ENCODE results near the gene ASIC1. TPM values are rescaled to one million over a fixed set of nuclear protein-coding genes. Genes with fewer than 3 reads are reported as not detected.

ASIC1 gene
- total RNA-seq, 1 experiment from 2014 or later: 3.3 TPM

DNA sequence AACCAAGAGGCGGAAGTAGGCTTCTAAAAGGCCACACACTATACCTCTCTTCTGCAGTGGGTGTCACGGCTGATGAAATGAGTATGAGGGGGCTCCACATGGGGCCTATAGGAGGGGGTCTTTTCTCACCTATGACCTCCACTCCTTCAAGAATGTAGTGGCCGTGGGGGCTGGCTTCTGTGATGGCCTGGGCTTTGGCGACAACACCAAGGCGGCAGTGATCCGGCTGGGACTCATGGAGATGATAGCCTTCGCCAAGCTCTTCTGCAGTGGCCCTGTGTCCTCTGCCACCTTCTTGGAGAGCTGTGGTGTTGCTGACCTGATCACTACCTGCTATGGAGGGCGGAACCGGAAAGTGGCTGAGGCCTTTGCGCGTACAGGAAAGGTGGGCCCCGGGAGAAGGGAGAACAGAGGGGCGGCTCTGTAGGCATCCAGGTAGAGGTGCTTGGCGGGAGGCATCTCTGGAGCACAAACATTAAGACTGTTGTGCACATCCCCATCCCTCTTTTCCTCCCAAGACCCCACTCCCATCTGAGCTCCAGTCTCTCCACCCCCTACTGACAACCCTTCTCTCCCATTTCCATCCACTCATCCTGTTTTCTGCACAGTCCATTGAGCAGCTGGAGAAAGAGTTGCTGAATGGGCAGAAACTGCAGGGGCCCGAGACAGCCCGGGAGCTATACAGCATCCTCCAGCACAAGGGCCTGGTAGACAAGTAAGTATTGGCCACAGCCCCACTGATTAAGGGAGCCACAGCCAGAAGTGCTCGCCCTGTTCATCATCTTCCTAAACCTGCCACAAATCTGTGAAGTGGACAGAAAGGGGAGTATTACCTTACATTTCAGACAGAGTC is 50.2 kb downstream of the ASIC1 start:
- DNase-seq (ENCODE audit: low spot score): no peak

DNA sequence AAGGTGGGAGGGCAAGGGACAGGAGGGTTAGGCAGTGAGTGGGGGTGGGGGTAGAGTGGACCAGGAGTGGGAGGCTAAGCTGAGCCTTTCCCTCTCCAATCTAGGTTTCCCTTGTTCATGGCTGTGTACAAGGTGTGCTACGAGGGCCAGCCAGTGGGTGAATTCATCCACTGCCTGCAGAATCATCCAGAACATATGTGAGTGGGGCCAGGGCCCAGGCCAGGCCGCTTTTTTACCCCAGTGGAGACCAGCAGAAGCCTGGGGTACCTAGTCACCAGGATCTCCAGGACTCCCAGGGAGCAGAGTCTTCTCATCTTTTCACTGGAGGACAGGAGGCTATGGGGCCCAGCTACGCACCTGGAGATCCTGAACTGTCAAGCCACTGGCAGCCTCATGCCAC is 51.9 kb downstream of the ASIC1 start:
- no peak for DNase-seq (ENCODE audit: low spot score)

DNA sequence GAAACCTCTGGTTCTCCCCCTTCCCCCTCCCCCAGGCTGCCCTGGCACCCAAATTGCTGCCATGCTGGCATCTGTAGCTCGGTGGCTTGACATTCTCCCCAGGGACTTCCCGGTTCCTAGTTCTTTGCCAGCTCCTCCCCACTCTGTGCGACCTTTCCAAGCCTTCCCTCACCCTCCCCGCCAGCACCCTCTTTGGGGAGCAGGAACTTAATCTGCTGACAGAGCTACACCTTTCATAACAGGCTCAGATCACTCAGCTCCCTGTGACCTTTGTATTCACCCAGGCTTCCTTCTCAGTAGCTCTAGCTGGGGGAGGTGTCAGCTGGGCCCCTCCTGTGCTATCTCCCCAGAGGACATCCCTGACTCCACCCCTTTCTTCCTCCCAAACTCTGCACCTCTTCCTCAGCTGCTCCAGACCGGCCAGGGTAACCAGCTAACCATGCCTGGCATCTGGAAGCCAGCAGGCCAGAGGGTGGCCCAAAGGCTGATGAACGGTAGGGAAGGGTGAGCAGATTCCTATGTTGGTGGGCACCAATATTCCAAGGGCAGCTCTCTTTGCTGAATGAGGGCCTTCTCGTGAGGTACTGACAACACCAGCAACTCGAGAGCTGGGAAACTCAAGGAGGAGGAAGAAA is 52.8 kb downstream of the ASIC1 start:
- peak; percentile 44 for DNase-seq (ENCODE audit: low spot score)

DNA sequence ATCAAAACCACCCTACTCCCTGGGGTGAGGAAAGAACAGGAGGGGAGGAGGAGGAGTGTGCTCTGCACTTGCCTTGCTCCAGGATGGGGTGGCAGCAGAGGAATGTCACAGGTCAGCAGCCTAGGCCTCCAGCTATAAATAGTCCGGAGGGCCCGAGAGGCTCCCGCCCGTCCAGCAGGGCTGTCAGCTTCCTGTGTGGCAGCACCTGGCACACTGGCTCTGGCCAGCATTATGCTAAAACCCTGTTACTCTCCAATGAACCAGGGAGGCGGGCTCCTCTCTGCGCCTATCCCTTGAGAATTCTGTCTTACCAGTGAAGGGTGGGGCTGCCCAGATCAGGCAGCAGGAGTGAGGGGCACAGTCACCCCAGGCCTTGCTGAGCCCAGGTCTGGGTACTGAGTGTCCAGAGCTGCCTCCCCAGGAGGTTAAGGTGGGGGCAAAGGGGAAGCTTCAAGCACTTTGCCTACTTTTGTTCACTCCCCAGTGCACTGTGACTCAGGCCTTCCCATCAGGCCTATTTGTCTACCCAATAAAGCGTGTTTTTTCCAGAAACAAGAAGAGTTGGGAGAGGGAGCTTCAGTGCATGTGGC is 53.5 kb downstream of the ASIC1 start:
- peak; percentile 74 for DNase-seq (ENCODE audit: low spot score)

DNA sequence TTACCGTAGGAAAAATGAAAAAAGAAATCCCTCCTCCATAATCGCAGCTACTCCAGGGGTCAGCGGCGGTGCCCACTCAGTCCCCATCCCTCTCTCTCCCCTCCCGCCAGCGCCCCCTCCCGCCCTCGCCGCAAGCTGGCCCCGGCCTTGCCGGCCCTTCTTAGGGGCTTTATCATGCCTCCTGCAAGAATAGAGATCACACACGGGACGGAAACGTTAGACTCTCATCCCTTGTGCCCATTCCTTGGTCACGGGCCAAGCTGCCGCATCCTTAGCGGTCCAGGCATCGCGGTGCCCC is 53.9 kb downstream of the ASIC1 start:
- DNase-seq (ENCODE audit: low spot score): no peak

DNA sequence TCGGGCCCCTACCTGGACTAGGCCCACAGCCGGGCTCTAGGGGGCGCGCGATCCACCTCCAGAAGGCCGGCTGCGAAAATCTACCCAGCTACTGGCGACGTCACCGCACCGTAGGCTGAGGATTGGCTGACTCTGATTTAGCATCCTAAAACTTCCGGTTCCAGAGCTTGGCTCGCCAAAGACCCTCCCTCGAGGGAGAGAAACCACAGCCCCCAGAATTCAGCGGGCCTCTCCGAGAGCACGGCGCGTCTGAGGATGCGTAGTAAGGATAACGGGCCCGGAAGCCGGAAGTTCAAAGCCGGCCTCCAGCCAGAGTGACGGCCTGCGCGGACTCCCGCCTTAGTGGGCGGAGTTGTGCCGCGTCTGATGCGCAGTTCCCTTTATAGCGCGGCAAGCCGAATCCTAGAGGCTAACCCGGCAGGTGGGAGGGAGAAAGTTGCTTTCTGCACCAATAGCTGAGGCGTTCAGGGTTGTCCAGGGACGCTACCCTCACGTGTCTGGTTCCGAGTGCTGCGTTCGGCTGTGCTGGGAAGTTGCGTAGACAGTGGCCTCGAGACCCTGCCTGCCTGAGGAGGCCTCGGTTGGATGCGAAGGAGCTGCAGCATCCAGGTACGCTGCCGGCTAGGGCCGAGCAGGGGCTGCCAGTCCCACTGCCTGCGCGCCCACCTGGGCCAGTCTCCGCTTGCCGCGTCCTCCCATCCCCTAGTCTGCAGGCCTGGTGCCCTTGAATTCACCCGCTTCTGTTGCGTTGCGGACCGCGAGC is 54.5 kb downstream of the ASIC1 start, which contains the start of gene COX14:
Gene COX14, plus strand, starts transcription at position 544 of the 763 bp plus-strand sequence. CDS start 7,808 bp downstream, outside the sequence.
- peak; percentile 97 for DNase-seq (ENCODE audit: low spot score)

DNA sequence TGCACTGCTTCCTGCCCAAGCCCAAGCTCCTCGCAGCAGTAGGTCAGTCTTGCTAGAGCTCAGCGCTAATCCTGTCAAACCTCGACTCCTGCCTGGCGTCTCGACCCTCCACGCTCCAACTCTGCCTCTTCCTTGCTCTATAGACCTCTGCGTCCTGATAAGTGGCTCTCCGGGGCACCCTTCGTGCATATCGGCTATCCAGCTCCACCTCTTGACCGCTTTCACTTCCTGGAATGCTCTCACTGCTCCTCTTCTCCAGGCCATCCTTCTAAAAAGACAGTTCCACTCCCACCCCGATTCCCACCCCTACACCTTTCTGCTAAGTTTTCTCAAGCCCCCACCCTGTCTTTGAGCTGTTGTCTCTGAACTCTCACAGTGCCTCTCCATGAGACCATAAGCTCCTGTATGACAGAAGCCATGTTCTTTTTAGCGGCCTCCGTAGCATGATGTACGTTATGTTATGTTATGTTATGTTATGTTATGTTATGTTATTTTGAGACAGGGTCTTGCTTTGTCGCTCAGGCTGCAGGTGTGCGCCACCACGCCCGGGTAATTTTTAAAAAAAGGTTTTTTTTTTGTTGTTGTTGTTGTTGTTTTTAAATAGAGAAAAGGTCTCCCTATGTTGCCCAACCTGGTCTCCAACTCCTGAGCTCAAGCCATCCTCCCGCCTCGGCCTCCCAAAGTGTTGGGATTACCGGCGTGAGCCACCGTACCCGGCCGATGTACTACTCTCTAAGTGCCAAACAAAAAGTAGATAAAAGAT is 55.2 kb downstream of the ASIC1 start:
- DNase-seq (ENCODE audit: low spot score): peak; percentile 52

DNA sequence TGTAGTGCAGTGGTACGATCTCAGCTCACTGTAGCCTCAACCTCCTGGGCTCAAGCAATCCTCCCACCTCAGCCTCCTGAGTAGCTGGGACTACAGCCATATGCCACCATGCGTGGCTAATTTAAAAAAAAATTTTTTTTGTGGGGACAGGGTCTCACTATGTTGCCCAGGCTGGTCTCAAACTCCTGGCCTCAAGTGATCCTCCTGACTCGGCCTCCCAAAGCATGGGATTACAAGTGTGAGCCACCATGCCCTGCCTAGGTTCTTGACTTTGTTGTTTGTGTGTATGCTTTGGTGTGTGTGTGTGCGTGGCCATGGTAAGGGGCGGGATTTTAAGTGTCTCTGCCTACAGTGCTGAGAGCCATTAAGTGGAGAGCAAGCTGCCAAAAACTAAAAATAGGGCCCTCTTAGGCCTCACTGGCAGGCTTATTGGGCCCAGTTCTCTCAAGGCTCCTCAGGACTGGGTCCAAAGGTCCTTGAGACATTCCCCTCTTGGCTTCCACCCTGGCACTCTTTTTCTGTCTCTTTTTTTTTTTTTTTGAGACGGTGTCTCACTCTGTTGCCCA is 59.7 kb downstream of the ASIC1 start:
- no peak for DNase-seq (ENCODE audit: low spot score)

DNA sequence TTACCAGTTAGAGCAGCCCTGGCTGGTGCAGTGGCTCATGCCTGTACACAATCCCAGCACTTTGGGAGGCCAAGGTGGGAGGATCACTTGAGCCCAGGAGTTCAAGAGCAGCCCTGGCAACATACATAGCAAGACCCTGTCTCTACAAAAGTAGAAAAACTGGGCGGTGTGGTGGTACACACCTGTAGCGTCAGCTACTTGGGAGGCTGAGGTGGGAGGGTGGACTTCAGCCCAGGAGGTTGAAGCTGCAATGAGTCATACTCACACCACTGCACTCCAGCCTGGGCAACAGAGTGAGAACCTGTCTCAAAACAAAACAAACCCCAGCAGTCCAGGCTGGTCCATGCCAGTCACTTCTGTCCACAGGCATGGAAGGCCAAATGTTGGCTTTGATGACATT is 62.0 kb downstream of the ASIC1 start:
- DNase-seq (ENCODE audit: low spot score): no peak

DNA sequence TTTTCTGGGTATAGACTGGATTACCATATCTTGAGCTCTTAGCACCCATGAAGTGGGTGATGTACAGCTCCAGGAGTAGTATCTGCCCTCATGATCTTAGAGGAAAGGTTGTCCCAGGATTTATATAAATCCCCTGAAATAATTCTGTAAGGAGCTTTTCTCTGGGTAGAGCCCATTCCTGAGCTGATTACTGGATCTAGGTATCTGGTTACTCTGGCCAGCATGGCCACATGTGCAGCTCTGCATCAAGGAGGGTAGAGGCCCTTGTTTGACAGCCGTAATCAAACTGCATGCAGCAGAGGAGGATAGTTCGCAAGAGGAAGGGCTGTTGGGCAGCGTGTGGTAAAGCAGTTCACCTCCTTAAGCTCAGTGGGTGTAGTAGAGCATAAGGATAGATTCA is 63.1 kb downstream of the ASIC1 start:
- DNase-seq (ENCODE audit: low spot score): no peak

DNA sequence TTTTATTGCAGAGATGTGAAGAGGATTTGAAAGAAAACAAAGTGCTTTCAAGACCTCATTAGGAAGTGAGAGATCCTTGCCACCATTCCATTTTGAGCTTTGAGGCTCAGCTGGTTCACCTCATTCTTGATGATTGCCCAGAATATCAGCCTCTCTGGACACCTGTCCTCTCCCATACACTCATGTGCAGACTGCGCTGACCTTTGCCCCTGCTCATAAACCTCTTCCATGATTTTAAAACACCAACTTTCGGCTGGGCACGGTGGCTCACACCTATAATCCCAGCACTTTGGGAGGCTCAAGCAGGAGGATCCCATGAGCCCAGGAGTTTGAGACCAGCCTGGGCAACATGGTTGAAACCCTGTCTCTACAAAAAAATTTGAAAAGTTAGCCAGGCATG is 63.6 kb downstream of the ASIC1 start:
- DNase-seq (ENCODE audit: low spot score): no peak

DNA sequence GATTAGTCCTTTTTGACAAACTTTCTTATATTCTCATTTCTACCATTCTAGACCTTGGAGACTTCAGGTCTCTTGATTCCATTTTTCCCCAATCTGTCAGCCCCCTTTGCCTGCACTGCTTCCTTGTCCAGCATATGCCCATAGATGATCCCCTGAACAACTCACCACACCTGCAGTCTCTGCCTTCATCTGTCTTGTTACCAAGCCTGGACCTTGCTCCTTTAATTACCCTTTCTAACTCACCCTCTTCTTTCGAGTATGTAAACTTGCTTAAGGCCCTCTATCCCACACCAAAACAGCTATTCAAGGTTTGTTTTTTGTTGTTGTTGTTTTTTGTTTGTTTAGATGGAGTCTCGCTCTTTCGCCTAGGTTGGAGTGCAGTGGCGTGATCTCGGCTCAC is 64.2 kb downstream of the ASIC1 start:
- DNase-seq (ENCODE audit: low spot score): no peak

DNA sequence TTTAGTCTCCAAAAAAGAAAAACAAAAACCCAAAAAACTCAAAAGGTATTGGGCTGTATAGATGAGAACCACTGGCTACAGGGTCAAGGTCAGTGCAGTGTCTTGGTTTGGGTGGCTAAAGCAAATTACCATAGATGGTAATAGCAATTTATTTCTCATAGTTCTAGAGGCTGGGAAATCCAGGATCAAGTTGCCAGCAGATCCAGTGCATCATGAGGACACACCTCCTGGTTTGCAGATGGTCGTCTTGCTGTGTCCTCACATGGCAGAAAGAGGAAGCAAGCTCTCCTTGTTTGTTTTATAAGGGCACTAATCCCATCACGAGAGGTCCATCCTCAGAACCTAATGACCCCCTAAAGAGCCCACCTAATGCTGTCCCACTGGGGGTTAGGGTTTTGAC is 65.8 kb downstream of the ASIC1 start:
- DNase-seq (ENCODE audit: low spot score): no peak

DNA sequence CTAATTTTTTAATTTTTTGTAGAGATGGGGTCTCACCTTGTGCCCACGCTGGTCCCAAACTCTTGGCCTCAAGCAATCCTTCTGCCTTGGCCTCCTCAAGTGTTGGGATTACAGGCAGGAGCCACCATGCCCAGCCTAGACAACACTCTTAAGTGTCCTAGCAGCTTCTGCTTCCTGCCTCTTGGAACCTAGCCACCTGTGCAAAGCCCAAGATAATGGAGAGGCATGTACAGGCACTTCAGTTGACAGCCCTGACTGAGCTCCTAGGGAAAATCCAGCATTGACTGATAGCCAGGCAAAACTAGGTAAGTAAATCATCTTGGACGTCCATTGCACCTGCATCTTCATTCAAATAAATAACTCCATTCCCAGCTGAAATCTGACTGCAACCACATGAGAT is 70.2 kb downstream of the ASIC1 start:
- no peak for DNase-seq (ENCODE audit: low spot score)

DNA sequence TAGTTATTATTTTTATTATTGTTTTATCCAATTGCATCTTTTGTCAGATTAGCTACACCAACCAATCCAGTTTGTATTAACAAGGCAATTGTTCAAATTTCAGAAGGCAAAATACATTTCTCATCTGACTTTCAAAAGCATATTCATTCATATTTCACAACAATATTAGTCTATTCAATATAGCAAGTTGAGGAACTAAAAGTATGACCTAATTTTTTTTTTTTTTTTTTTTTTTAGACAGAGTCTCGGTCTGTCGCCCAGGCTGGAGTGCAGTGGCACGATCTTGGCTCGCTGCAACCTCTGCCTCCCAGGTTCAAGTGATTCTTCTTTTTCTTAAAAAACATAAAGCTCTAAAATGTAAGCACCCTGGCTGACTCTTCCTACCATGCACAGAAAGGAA is 71.9 kb downstream of the ASIC1 start:
- DNase-seq (ENCODE audit: low spot score): no peak

DNA sequence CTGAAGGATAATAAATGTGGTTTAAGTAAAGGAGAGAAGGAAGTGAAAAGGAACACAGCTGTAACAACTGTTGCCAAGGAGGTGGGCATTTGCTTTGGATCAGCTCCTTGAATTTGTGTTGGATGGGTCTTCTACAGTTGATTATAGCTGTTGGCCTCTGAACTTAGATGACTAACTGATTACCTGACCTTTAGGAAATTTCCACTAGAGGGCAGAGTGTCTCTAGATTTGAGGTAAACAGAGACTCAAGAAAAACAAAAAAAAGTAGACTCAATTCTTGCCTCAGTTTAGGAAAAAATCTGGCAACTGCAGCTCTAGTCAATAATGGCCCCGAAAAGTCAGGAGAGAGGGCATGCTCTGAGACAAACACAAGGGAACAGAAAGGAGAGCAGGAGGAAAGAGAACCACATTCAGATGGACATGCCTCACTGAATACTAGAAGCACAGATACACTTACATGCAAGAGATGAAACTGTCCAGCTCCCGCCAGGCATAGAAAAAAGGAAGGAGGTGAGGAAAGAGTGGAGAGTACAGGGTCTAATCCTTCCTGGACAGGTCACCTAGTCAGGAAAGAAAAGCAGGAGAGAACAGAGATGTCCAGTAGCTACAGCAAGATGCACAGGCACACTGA is 75.2 kb downstream of the ASIC1 start:
- no peak for DNase-seq (ENCODE audit: low spot score)

Other genes starting within 250 kb of the ASIC1 start
- gene NCKAP5L, start 229.2 kb upstream of the ASIC1 start, total RNA-seq (2014; rRNA removed; shearing (Covaris generic)): 12.1 and 12.6 TPM in 2 replicates
- 1.5 and 2.1 TPM in 2 replicates for gene BCDIN3D, start 214.5 kb upstream of the ASIC1 start, total RNA-seq (2014; rRNA removed; shearing (Covaris generic))
- gene FAIM2, start 153.7 kb upstream of the ASIC1 start, total RNA-seq (2014; rRNA removed; shearing (Covaris generic)): not detected in 2 replicates
- gene AQP2, start 106.9 kb upstream of the ASIC1 start, total RNA-seq (2014; rRNA removed; shearing (Covaris generic)): not detected in 2 replicates
- 0.07 TPM in 1 of 2 replicates, not detected in the other for gene AQP5, start 95.7 kb upstream of the ASIC1 start, total RNA-seq (2014; rRNA removed; shearing (Covaris generic))
- gene AQP6, start 84.6 kb upstream of the ASIC1 start, total RNA-seq (2014; rRNA removed; shearing (Covaris generic)): not detected in 2 replicates
- gene RACGAP1, start 32.1 kb upstream of the ASIC1 start, total RNA-seq (2014; rRNA removed; shearing (Covaris generic)): 143 and 147 TPM in 2 replicates
- gene SMARCD1, start 27.7 kb downstream of the ASIC1 start, total RNA-seq (2014; rRNA removed; shearing (Covaris generic)): 57.4 and 93.9 TPM in 2 replicates
- 0.29 and 3.8 TPM in 2 replicates for gene GPD1, start 46.4 kb downstream of the ASIC1 start, total RNA-seq (2014; rRNA removed; shearing (Covaris generic))
- gene COX14, start 54.6 kb downstream of the ASIC1 start, total RNA-seq (2014; rRNA removed; shearing (Covaris generic)): 49.7 and 76.4 TPM in 2 replicates
- gene CERS5, start 109.8 kb downstream of the ASIC1 start, total RNA-seq (2014; rRNA removed; shearing (Covaris generic)): 18.9 and 19.2 TPM in 2 replicates
- 108 and 109 TPM in 2 replicates for gene LIMA1, start 225.9 kb downstream of the ASIC1 start, total RNA-seq (2014; rRNA removed; shearing (Covaris generic))

All from A172 (cell line).